GM21360 (cell line): ENCODE results near the gene GLRA3.

ENCODE experiments used
- ATAC-seq: cut with Tn5 transposase; IDR thresholded peaks from one replicate; pipeline ENCODE4 v1.9.1; 2021; ENCODE audit warnings: mild to moderate bottlenecking, moderate library complexity; ENCODE audit not compliant: unreplicated experiment

Gene GLRA3

GRCh38 chr4:174604198-174604597 is 224.8 kb downstream of the GLRA3 start:
- ATAC-seq = no peak

GRCh38 chr4:174600391-174600790 is 228.7 kb downstream of the GLRA3 start:
- no peak for ATAC-seq

GRCh38 chr4:174598800-174599199 is 230.2 kb downstream of the GLRA3 start:
- ATAC-seq = no peak

- ATAC-seq = no peak
Measured at GRCh38 chr4:174596513-174596912, 232.5 kb downstream of the GLRA3 start.

GRCh38 chr4:174595141-174595929 is 233.7 kb downstream of the GLRA3 start:
- no peak for ATAC-seq

GRCh38 chr4:174593701-174594100 is 235.3 kb downstream of the GLRA3 start:
- no peak for ATAC-seq

GRCh38 chr4:174592985-174593335 is 236.1 kb downstream of the GLRA3 start:
- ATAC-seq = no peak

GRCh38 chr4:174592256-174592984 is 236.6 kb downstream of the GLRA3 start:
- ATAC-seq = no peak

- peak; percentile 69 for ATAC-seq
Measured at GRCh38 chr4:174591243-174592021, 237.6 kb downstream of the GLRA3 start.

GRCh38 chr4:174590336-174590735 is 238.7 kb downstream of the GLRA3 start:
- ATAC-seq = no peak
